HG02852 (cell line): ENCODE data around the gene SLC46A3.
"Not testable (repeated sequence)": the region's sequence is repeated elsewhere in the genome, so short reads cannot be mapped to it uniquely, and the experiment has no call there.

Experiments used
- ATAC-seq: cut with Tn5 transposase; IDR thresholded peaks from one replicate; pipeline ENCODE4 v1.9.1; 2021; ENCODE audit warnings: mild to moderate bottlenecking, moderate library complexity; ENCODE audit not compliant: unreplicated experiment

The SLC46A3 gene

GRCh38 chr13:28734906-28735305 lies 16.1 kb upstream of the SLC46A3 start:
- ATAC-seq: no peak

- ATAC-seq: no peak
Observed at GRCh38 chr13:28730762-28731161, 12.0 kb upstream of the SLC46A3 start.

- ATAC-seq: no peak
Observed at GRCh38 chr13:28729541-28729940, 10.8 kb upstream of the SLC46A3 start.

- ATAC-seq: no peak
Observed at GRCh38 chr13:28728642-28729041, 9.9 kb upstream of the SLC46A3 start.

- no peak for ATAC-seq
Observed at GRCh38 chr13:28725046-28725610, 6.4 kb upstream of the SLC46A3 start.

- no peak for ATAC-seq
Observed at GRCh38 chr13:28723806-28724205, 5.0 kb upstream of the SLC46A3 start.

GRCh38 chr13:28719227-28720055 lies 671 bp upstream of the SLC46A3 start:
- peak; percentile 2 for ATAC-seq

- peak; percentile 1 for ATAC-seq
Observed at GRCh38 chr13:28718196-28718542, 601 bp downstream of the SLC46A3 start.

GRCh38 chr13:28717170-28717569 lies 1.6 kb downstream of the SLC46A3 start:
- no peak for ATAC-seq

- no peak for ATAC-seq
Observed at GRCh38 chr13:28716511-28716910, 2.3 kb downstream of the SLC46A3 start.

- no peak for ATAC-seq
Observed at GRCh38 chr13:28714651-28715050, 4.1 kb downstream of the SLC46A3 start.

- no peak for ATAC-seq
Observed at GRCh38 chr13:28710161-28710560, 8.6 kb downstream of the SLC46A3 start.

- ATAC-seq: peak; percentile 99
Observed at GRCh38 chr13:28707629-28708427, 10.9 kb downstream of the SLC46A3 start.

- ATAC-seq: no peak
Observed at GRCh38 chr13:28705461-28706083, 13.2 kb downstream of the SLC46A3 start.

GRCh38 chr13:28704919-28705318 lies 13.9 kb downstream of the SLC46A3 start:
- no peak for ATAC-seq

GRCh38 chr13:28704282-28704681 lies 14.5 kb downstream of the SLC46A3 start:
- ATAC-seq: no peak

- ATAC-seq: no peak
Observed at GRCh38 chr13:28699246-28699645, 19.5 kb downstream of the SLC46A3 start.

GRCh38 chr13:28697441-28697840 lies 21.3 kb downstream of the SLC46A3 start:
- ATAC-seq: no peak

- not testable (repeated sequence) for ATAC-seq
Observed at GRCh38 chr13:28693605-28694491, 24.9 kb downstream of the SLC46A3 start.

GRCh38 chr13:28685892-28686291 lies 32.9 kb downstream of the SLC46A3 start:
- ATAC-seq: no peak
